H4 (cell line): ENCODE results near the gene ESPL1. TPM values are rescaled to one million over a fixed set of nuclear protein-coding genes. Genes with fewer than 3 reads are reported as not detected.
"Not testable (repeated sequence)": the region's sequence is repeated elsewhere in the genome, so short reads cannot be mapped to it uniquely, and the experiment has no call there.

Experiments used
- DNase-seq: peaks from one replicate; pipeline ENCODE4 v3.0.0-alpha.2; 2015; ENCODE audit warnings: low spot score
- total RNA-seq: library from RNA; depleted of rRNA; stranded (reverse); fragments of >200 nt; shearing (Covaris generic); gene quantifications from 2 replicates; pipeline ENCODE4 v1.2.3, GENCODE V29; 2014

Gene ESPL1
- total RNA-seq, 1 experiment from 2014 or later: 7.8 TPM

- DNase-seq: peak; percentile 39
These were observed 31.0 kb downstream of the ESPL1 start for GRCh38 chr12:53299101-53299453.

- DNase-seq: peak; percentile 90
These were observed 31.5 kb downstream of the ESPL1 start, which contains the start of gene MYG1 for GRCh38 chr12:53299454-53300180. MYG1 (plus strand) TSS chr12:53299695; CDS start chr12:53299738, 43 bp downstream.

GRCh38 chr12:53300187-53300586 lies 32.1 kb downstream of the ESPL1 start:
- no peak for DNase-seq

- DNase-seq: no peak
These were observed 34.8 kb downstream of the ESPL1 start for GRCh38 chr12:53302903-53303302.

GRCh38 chr12:53306826-53307225 lies 38.7 kb downstream of the ESPL1 start:
- DNase-seq: no peak

GRCh38 chr12:53308276-53308675 lies 40.2 kb downstream of the ESPL1 start:
- DNase-seq: no peak

GRCh38 chr12:53313996-53314395 lies 45.9 kb downstream of the ESPL1 start:
- DNase-seq: no peak

GRCh38 chr12:53320352-53321195 lies 52.5 kb downstream of the ESPL1 start:
- DNase-seq: no peak

- no peak for DNase-seq
These were observed 56.1 kb downstream of the ESPL1 start for GRCh38 chr12:53324113-53324778.

GRCh38 chr12:53324779-53325510 lies 56.8 kb downstream of the ESPL1 start:
- peak; percentile 86 for DNase-seq

- DNase-seq: no peak
These were observed 57.5 kb downstream of the ESPL1 start for GRCh38 chr12:53325511-53326061.

GRCh38 chr12:53326460-53327185 lies 58.5 kb downstream of the ESPL1 start:
- no peak for DNase-seq

- no peak for DNase-seq
These were observed 59.4 kb downstream of the ESPL1 start for GRCh38 chr12:53327435-53328042.

GRCh38 chr12:53328043-53328435 lies 59.9 kb downstream of the ESPL1 start:
- DNase-seq: no peak

- DNase-seq: no peak
These were observed 62.6 kb downstream of the ESPL1 start for GRCh38 chr12:53330671-53331070.

GRCh38 chr12:53332339-53332738 lies 64.2 kb downstream of the ESPL1 start:
- not testable (repeated sequence) for DNase-seq

- no peak for DNase-seq
These were observed 64.6 kb downstream of the ESPL1 start for GRCh38 chr12:53332744-53333143.

GRCh38 chr12:53333289-53333688 lies 65.2 kb downstream of the ESPL1 start:
- DNase-seq: no peak

- no peak for DNase-seq
These were observed 65.7 kb downstream of the ESPL1 start for GRCh38 chr12:53333845-53334244.

GRCh38 chr12:53334822-53335221 lies 66.7 kb downstream of the ESPL1 start:
- DNase-seq: no peak
